Lower leg skin (tissue), 3 donors: ENCODE data around the gene PCYOX1L.

ENCODE experiments used
- CTCF ChIP-seq, 3 donors: fragments of 450-650 bp; IDR thresholded peaks; one replicate each; pipeline ENCODE4 v1.5.1; 2016; ENCODE audit warnings: antibody characterized with exemption in 3 of 3, mild to moderate bottlenecking in 3 of 3, moderate library complexity in 2 of 3
- POLR2A ChIP-seq, 2 donors: fragments of 450-650 bp; IDR thresholded peaks; one replicate each; pipeline ENCODE4 v1.6.1; 2016 to 2017; ENCODE audit warnings: antibody characterized with exemption in 2 of 2, mild to moderate bottlenecking in 1 of 2, moderate library complexity in 1 of 2

GRCh38 chr5:149405550-149406202, 47.8 kb downstream of the PCYOX1L start:
- no peak for TF ChIP-seq CTCF (IDR thresholded peaks at IDR 0.05)
- no peak for TF ChIP-seq POLR2A (IDR thresholded peaks at IDR 0.05)
